BE2C (cell line): ENCODE results near the gene ABHD12.
A peak's percentile ranks its signal among the peaks of the same experiment; 100 is the strongest.

Source experiments
- DNase-seq: peaks from one replicate; pipeline ENCODE4 v3.0.0-alpha.2; 2020
- H3K27me3 ChIP-seq: fragments of 250-450 bp; sonication (Bioruptor Pico); 2 replicates; pipeline ENCODE4 v1.5.1; 2020; ENCODE audit warnings: mild to moderate bottlenecking
- H3K36me3 ChIP-seq: fragments of 250-450 bp; sonication (Bioruptor Pico); 2 replicates; pipeline ENCODE4 v1.5.1; 2020; ENCODE audit warnings: mild to moderate bottlenecking
- H3K4me1 ChIP-seq: fragments of 250-450 bp; sonication (Bioruptor Pico); 2 replicates; pipeline ENCODE4 v1.5.1; 2020
- H3K4me3 ChIP-seq: 2 replicates; pipeline ENCODE4 v1.5.1; 2011; ENCODE audit warnings: low read depth, low read length
- H3K9me3 ChIP-seq: fragments of 250-450 bp; sonication (Bioruptor Pico); 2 replicates; pipeline ENCODE4 v1.5.1; 2020
- CTCF ChIP-seq: IDR thresholded peaks from 2 replicates; pipeline ENCODE4 v1.5.1; 2012; ENCODE audit warnings: mild to moderate bottlenecking, low read depth, low read length

The ABHD12 gene

GRCh38 chr20:25399037-25399430, 8.4 kb upstream of the ABHD12 start:
- DNase-seq, result peak; percentile 30
- H3K4me1 ChIP-seq, result no peaks in the 10 kb centered on the region
- H3K4me3 ChIP-seq, result no peak overlapping the region
- no peaks in the 10 kb centered on the region for H3K27me3 ChIP-seq
- no peaks in the 10 kb centered on the region for H3K9me3 ChIP-seq
- TF ChIP-seq CTCF, result peak; percentile 68
- H3K36me3 ChIP-seq, result no peaks in the 10 kb centered on the region

GRCh38 chr20:25398376-25399036, 7.9 kb upstream of the ABHD12 start:
- Histone ChIP-seq H3K36me3 (no peaks in the 10 kb centered on the region), H3K4me1 (no peaks in the 10 kb centered on the region), H3K27me3 (no peaks in the 10 kb centered on the region), H3K9me3 (no peaks in the 10 kb centered on the region), H3K4me3 (no peak overlapping the region)
- TF ChIP-seq CTCF, result no peak
- DNase-seq, result no peak

- Histone ChIP-seq H3K36me3 (no peaks in the 10 kb centered on the region), H3K4me1 (no peaks in the 10 kb centered on the region), H3K4me3 (no peak overlapping the region), H3K27me3 (no peaks in the 10 kb centered on the region), H3K9me3 (no peaks in the 10 kb centered on the region)
- TF ChIP-seq CTCF, result no peak
- DNase-seq, result no peak
Observed at GRCh38 chr20:25397821-25398220, 7.2 kb upstream of the ABHD12 start.

GRCh38 chr20:25397096-25397495, 6.5 kb upstream of the ABHD12 start:
- no peak for TF ChIP-seq CTCF
- no peaks in the 10 kb centered on the region for H3K36me3 ChIP-seq
- DNase-seq, result no peak

GRCh38 chr20:25394996-25395395, 4.4 kb upstream of the ABHD12 start:
- Histone ChIP-seq H3K4me1 (no peaks in the 10 kb centered on the region), H3K27me3 (no peaks in the 10 kb centered on the region), H3K4me3 (no peak overlapping the region), H3K9me3 (no peaks in the 10 kb centered on the region), H3K36me3 (no peaks in the 10 kb centered on the region; the same call in 1 of the 2 replicates)
- no peak for DNase-seq
- TF ChIP-seq CTCF, result no peak

More at GRCh38 chr20:25397096-25397495, 6.5 kb upstream of the ABHD12 start:
- H3K4me1 ChIP-seq, result no peaks in the 10 kb centered on the region
- H3K9me3 ChIP-seq, result no peaks in the 10 kb centered on the region
- no peak overlapping the region for H3K4me3 ChIP-seq
- H3K27me3 ChIP-seq, result no peaks in the 10 kb centered on the region

- TF ChIP-seq CTCF, result no peak
- H3K4me1 ChIP-seq, result no peaks in the 10 kb centered on the region
- H3K27me3 ChIP-seq, result no peaks in the 10 kb centered on the region
- no peak overlapping the region for H3K4me3 ChIP-seq
- DNase-seq, result no peak
- no peaks in the 10 kb centered on the region; the same call in 1 of the 2 replicates for H3K36me3 ChIP-seq
- H3K9me3 ChIP-seq, result no peaks in the 10 kb centered on the region
Observed at GRCh38 chr20:25394276-25394675, 3.6 kb upstream of the ABHD12 start.
